Esophagus muscularis mucosa (tissue), 4 donors: ENCODE data around the gene SLC10A6. TPM values are rescaled to one million over a fixed set of nuclear protein-coding genes. Genes with fewer than 3 reads are reported as not detected.
A peak's percentile ranks its signal among the peaks of the same experiment; 100 is the strongest.

Experiments used
- DNase-seq: peaks from one replicate; pipeline ENCODE4 v3.0.0-alpha.2; 2017; ENCODE audit errors: extremely low spot score
- H3K27ac ChIP-seq, 4 donors: fragments of 200-600 bp; sonication (generic); replicated peaks in 1 of 4; 1 replicate in 3 of 4; 2 replicates in 1 of 4; pipeline ENCODE4 v1.5.1; 2016 to 2019; ENCODE audit warnings: mild to moderate bottlenecking in 1 of 4
- H3K27me3 ChIP-seq, 4 donors: fragments of 200-600 bp; sonication (generic); one replicate each; pipeline versions ENCODE4 v1.5.1 to v1.6.0; 2016 to 2019
- H3K36me3 ChIP-seq, 4 donors: fragments of 200-600 bp; sonication (generic); one replicate each; pipeline ENCODE4 v1.5.1; 2016 to 2019
- H3K4me1 ChIP-seq, 4 donors: fragments of 200-600 bp; sonication (generic); one replicate each; pipeline ENCODE4 v1.5.1; 2016 to 2019
- H3K4me3 ChIP-seq, 4 donors: fragments of 200-600 bp; sonication (generic); 1 replicate in 2 of 4; 2 replicates in 2 of 4; pipeline ENCODE4 v1.5.1; 2016 to 2019; ENCODE audit warnings: mild to moderate bottlenecking in 4 of 4, moderate library complexity in 1 of 4
- H3K9me3 ChIP-seq, 4 donors: fragments of 200-600 bp; sonication (generic); 1 replicate in 3 of 4; 2 replicates in 1 of 4; pipeline ENCODE4 v1.5.1; 2016 to 2019
- EP300 ChIP-seq: sonication (generic); formaldehyde crosslinking; IDR thresholded peaks from one replicate; pipeline ENCODE4 v1.6.1; 2017; ENCODE audit warnings: antibody characterized with exemption
- POLR2A ChIP-seq: fragments of 450-650 bp; IDR thresholded peaks from one replicate; pipeline ENCODE4 v1.6.1; 2017; ENCODE audit warnings: antibody characterized with exemption, moderate library complexity, mild to moderate bottlenecking, low read depth
- POLR2AphosphoS5 ChIP-seq, 2 donors: sonication (generic); formaldehyde crosslinking; IDR thresholded peaks; one replicate each; pipeline ENCODE4 v1.6.1; 2017; ENCODE audit warnings: antibody characterized with exemption in 2 of 2
- WGBS: methylation state at CpG from one replicate; pipeline ENCODE4 v1.1.5; 2018; 5-methylcytosine and 5-hydroxymethylcytosine counted together
- intact Hi-C: fragments of 100-400 bp; cut with DNase I; formaldehyde crosslinking; loops from one replicate; pipeline ENCODE4 v1.15.1; 2023
- total RNA-seq, 4 donors: library from RNA; depleted of rRNA; stranded (reverse); fragments of >200 nt; gene quantifications; one replicate each; pipeline versions ENCODE4 v1.1.0 to v1.2.1, GENCODE V29; 2016
- TF ChIP-seq, protein P1 (sequence below), 3 experiments: fragments of 200-600 bp in 2 of 3; fragments of 450-650 bp in 1 of 3; sonication (generic) in 2 of 3; IDR thresholded peaks; one replicate each; pipeline ENCODE4 v1.5.1; 2017 to 2019; ENCODE audit warnings: antibody characterized with exemption in 3 of 3, mild to moderate bottlenecking in 2 of 3, moderate library complexity in 1 of 3

The SLC10A6 gene, protein sequence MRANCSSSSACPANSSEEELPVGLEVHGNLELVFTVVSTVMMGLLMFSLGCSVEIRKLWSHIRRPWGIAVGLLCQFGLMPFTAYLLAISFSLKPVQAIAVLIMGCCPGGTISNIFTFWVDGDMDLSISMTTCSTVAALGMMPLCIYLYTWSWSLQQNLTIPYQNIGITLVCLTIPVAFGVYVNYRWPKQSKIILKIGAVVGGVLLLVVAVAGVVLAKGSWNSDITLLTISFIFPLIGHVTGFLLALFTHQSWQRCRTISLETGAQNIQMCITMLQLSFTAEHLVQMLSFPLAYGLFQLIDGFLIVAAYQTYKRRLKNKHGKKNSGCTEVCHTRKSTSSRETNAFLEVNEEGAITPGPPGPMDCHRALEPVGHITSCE
- 1 to 10 TPM in 3 of 4 donors, not detected in 1; 1.8 to 8.4 (median 3.4) TPM for total RNA-seq

DNA sequence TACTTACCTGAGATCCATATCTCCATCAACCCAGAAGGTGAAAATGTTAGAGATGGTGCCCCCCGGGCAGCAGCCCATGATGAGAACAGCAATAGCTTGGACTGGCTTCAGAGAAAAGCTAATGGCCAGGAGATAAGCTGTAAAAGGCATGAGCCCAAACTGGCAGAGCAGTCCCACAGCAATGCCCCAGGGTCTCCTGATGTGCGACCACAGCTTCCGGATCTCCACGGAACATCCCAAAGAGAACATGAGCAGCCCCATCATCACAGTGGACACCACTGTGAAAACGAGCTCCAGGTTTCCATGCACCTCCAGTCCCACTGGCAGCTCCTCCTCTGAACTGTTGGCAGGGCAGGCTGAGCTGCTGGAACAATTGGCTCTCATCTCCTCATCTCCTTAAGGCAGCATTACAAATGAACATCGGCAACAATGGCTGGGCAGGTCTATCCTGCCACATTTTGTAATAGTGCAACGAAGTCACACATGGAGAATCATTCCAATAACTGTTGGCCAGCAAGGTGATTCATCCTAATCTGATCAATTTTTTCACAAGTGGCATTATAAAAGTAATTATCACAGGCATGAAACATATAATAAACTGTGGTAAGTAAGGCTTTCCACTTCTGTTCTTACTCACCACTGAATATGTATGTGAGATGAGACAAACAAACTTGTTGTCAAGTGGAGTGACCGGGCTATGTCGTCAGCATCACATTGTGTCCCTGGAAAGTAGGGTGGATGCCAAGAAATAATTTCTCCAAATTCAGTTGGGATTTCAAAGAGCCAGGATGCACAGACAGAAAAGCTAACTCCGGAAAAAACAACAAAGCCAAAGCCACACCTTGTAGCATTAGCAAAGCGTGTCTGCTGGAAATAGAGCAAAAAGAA lies at the start of gene SLC10A6:
SLC10A6 (minus strand) TSS at position 653 of the 888 bp plus-strand sequence; CDS start at position 384, 269 bp downstream.
- Histone ChIP-seq H3K36me3 (no peaks in the 10 kb centered on the region), H3K27ac (peak within 1 kb of the TSS; percentile 25 to 63 (median 32)), H3K27me3 (no peaks in the 10 kb centered on the region), H3K4me3 (peak within 1 kb of the TSS; percentile 25 to 35 (median 30)), H3K9me3 (no peaks in the 10 kb centered on the region), H3K4me1 (peaks cover 0 to 17% (median 6%) of the 10 kb centered on the region in 4 donors)
- 75% methylated on average over 11 of the region's 11 CpGs for WGBS
- TF ChIP-seq POLR2A (no peak), EP300 (no peak), POLR2AphosphoS5 (IDR thresholded peaks at IDR 0.05) (peak; percentile 21 to 62)
- TF ChIP-seq, protein P1, sequence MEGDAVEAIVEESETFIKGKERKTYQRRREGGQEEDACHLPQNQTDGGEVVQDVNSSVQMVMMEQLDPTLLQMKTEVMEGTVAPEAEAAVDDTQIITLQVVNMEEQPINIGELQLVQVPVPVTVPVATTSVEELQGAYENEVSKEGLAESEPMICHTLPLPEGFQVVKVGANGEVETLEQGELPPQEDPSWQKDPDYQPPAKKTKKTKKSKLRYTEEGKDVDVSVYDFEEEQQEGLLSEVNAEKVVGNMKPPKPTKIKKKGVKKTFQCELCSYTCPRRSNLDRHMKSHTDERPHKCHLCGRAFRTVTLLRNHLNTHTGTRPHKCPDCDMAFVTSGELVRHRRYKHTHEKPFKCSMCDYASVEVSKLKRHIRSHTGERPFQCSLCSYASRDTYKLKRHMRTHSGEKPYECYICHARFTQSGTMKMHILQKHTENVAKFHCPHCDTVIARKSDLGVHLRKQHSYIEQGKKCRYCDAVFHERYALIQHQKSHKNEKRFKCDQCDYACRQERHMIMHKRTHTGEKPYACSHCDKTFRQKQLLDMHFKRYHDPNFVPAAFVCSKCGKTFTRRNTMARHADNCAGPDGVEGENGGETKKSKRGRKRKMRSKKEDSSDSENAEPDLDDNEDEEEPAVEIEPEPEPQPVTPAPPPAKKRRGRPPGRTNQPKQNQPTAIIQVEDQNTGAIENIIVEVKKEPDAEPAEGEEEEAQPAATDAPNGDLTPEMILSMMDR (IDR thresholded peaks at IDR 0.05), result no peak
- intact Hi-C loops, result no loop called here
- DNase-seq, result no peak

DNA sequence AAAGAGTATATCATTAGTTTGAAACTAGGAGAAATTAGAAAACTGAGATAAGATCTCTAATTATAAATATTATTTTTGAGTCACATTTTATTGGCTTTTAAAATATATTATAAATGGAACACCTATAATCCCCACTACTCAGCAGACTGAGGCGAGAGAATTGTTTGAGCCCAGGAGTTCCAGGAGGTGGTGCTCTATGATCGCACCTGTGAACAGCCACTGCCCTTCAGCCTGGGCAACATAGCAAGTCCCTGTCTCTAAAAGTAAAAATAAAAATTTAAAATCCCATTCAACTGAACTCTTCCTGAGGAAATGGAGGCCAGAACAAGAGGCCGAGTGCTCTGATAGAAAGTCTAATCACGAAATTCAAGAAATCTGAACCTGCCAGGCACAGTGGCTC lies 49.4 kb upstream of the SLC10A6 start:
- Histone ChIP-seq H3K4me3 (no peak overlapping the region), H3K9me3 (no peaks in the 10 kb centered on the region), H3K27ac (no peak overlapping the region), H3K27me3 (no peaks in the 10 kb centered on the region), H3K4me1 (no peaks in the 10 kb centered on the region), H3K36me3 (no peaks in the 10 kb centered on the region)
- TF ChIP-seq POLR2AphosphoS5 (IDR thresholded peaks at IDR 0.05) (no peak), POLR2A (no peak), EP300 (no peak)
- TF ChIP-seq, protein P1 (IDR thresholded peaks at IDR 0.05), result no peak
- WGBS, result 94% methylated on average over 4 of the region's 4 CpGs
- DNase-seq, result no peak
- intact Hi-C loops, result loop anchor here (10.0 kb wide), 1 partner anchor 304 kb away; the partner anchor contains the start of gene PTPN13

DNA sequence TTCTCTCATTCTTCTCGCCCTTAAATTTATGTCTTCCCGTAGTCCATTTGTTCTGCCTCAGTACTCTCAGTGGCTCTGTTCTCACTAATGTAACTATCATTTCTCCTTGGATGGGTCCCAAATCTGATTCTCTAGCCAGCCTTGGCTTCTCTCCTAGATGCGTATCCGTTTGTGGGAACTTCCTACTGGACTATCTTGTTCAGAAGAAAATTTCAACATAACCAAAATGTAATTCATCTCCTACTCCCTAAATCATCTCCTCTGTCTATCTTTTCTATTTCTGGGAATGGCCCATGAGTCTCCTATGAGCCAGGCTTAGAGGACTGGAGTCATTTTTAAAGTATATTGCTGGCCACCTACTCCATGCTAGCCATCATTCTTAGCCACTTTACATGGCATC lies 47.4 kb upstream of the SLC10A6 start:
- TF ChIP-seq POLR2A (no peak), POLR2AphosphoS5 (IDR thresholded peaks at IDR 0.05) (no peak), EP300 (no peak)
- TF ChIP-seq, protein P1 (IDR thresholded peaks at IDR 0.05), result no peak
- intact Hi-C loops, result loop anchor here (10.0 kb wide), 1 partner anchor 302 kb away; the partner anchor contains the start of gene PTPN13
- 64% methylated on average over 4 of the region's 4 CpGs for WGBS

DNA sequence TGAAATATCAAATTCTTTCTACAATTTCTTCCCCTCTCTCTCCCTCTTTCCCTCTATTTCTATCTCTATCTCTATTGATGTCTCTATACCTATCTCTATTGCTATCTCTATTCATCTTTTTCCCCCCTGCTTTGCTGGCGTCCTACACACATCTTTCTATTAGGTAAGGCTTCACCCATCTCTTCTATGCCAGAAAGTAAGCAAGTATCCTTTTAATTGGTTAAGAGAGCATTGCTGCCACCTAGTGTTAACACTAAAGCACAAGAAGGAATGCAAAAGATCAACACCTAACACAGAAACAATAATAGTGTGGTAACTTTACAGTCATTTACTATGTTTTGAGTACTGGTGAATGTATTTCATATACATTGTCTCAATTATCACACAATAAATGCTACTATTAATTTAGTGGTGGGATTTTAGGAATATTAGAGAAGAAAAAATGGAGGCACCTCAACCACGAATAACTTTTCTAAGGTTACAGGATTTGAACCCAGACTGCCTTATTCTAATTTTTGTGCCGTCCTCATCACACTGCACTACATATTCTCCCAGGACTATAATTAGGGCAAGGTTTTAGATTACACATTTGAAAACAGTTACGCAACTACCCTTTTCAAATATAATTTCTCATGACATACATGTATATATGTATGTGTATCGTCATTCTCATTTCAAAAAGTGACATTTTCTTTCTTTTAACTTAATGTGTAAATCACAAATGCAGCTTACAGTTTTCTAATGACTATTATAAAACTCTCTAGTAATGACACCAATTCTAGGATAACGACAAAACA lies 46.7 kb upstream of the SLC10A6 start:
- H3K4me3 ChIP-seq, result no peak overlapping the region
- no peak for TF ChIP-seq POLR2AphosphoS5 (IDR thresholded peaks at IDR 0.05)
- TF ChIP-seq, protein P1 (IDR thresholded peaks at IDR 0.05), result peak; percentile 67 to 71 (median 71)
- intact Hi-C loops, result loop anchor here (2.0 to 10.0 kb wide), 2 partner anchors 301 to 399 kb away; partner anchors contain the start of gene PTPN13
- H3K36me3 ChIP-seq, result no peaks in the 10 kb centered on the region
- no peaks in the 10 kb centered on the region for H3K9me3 ChIP-seq
- H3K27ac ChIP-seq, result no peak overlapping the region
- no peak for DNase-seq
- no peaks in the 10 kb centered on the region for H3K27me3 ChIP-seq
- H3K4me1 ChIP-seq, result peaks cover 2 to 20% (median 14%) of the 10 kb centered on the region in 4 donors
- WGBS, result 68% methylated on average over 6 of the region's 6 CpGs

More for the DNA sequence above, 47.4 kb upstream of the SLC10A6 start:
- no peak for DNase-seq
- H3K9me3 ChIP-seq, result no peaks in the 10 kb centered on the region
- no peaks in the 10 kb centered on the region for H3K36me3 ChIP-seq
- no peaks in the 10 kb centered on the region for H3K27me3 ChIP-seq
- no peak overlapping the region for H3K4me3 ChIP-seq
- peaks cover 2 to 15% (median 10%) of the 10 kb centered on the region in 4 donors for H3K4me1 ChIP-seq
- H3K27ac ChIP-seq, result no peak overlapping the region
